ELR (cell line): ENCODE results near the gene FBRSL1.
A peak's percentile ranks its signal among the peaks of the same experiment; 100 is the strongest.

Experiments used
- DNase-seq: peaks from one replicate; pipeline ENCODE4 v3.0.0-alpha.2; 2015; ENCODE audit warnings: low read depth

Gene FBRSL1

GRCh38 chr12:132558861-132559623, 69.1 kb downstream of the FBRSL1 start:
- DNase-seq: no peak

GRCh38 chr12:132559652-132560363, 69.9 kb downstream of the FBRSL1 start:
- DNase-seq: peak; percentile 56

- no peak for DNase-seq
Observed at GRCh38 chr12:132560364-132560613, 70.3 kb downstream of the FBRSL1 start.

DNA sequence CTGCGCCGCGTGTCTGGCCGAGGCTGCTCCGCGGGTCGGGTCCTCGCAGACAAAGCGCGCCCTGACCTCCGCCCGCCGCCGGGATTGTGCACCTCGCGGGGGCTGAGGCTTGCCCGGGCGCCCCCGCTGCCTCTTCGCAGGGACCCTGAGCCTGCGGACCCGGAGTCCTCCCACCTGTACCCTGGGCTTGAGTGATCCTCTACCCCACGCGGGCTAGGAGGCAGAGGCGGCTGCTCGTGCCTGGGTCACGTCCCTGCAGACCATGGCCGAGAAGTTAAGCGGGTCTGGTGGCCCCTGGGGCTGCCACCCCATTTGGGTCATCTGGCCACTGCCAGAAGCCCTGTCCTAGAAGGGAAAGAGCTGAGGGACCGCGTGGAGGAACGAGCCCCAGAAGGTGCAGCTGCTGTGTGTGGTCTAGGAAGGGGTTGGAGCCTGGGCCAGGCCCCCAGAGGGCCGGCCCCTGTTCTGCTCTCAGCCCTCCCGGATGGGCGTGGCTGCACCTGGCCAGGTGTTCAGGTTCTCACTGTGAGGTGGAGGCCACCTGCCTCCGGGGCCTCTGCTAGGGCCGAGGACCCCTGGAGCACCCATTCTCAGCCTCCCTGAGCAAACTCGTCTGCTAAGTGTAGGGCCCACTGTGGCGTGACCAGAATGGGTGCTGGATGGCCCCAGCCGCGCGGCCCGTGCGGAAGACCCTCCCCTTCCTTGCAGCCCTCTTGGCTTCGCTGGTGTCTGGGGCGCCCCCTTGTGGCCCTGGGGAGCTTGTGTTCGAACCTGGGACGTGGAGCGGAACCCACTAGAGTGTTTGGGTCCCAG, 70.9 kb downstream of the FBRSL1 start:
- DNase-seq: peak; percentile 67
